ACHN (cell line): Measurements from ENCODE around the gene BHMT.
"Not testable (repeated sequence)": the region's sequence is repeated elsewhere in the genome, so short reads cannot be mapped to it uniquely, and the experiment has no call there.

Experiments used
- DNase-seq: peaks from one replicate; pipeline ENCODE4 v3.0.0-alpha.2; 2015
- in situ Hi-C: cut with HindIII; loops from 2 replicates; pipeline ENCODE4 v1.10.0; 2017; ENCODE audit warnings: low sequenced_read_pairs, low pct_ligation_motif_present, low pct_unique_long_range_greater_than_20kb

The BHMT gene

DNA sequence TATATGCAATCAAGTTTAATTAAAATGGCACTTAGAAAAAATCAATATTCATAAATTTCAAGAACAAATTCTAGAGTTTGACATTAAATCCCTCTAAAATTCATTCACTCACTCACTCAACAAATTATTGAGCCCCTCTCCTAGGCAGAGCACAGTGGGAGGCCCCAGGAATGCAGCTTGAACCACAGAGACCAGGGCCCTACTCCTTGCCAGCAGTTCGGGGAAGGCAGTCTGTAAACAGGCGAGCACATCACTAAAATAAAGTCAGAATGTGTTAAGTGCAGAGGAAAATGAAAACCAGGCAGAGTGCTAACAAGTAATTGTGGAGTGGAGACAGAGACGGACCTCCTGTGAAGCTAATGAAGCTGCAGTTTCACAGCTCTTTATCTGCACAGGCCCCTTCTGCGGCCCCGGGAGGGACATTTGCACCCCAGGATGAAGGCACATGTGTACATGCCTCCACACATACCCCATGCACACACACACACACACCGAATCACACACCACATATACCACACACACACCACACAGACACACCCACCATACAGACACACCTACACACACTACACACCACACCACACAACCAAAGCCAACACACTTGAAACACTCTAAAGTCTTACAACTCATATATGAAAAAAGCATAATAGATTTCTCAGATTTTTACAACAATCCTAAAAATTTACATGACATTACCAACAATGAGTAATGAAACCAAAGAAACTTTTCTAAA lies 40.5 kb downstream of the BHMT start:
- in situ Hi-C loops, result no loop called here
- no peak for DNase-seq

DNA sequence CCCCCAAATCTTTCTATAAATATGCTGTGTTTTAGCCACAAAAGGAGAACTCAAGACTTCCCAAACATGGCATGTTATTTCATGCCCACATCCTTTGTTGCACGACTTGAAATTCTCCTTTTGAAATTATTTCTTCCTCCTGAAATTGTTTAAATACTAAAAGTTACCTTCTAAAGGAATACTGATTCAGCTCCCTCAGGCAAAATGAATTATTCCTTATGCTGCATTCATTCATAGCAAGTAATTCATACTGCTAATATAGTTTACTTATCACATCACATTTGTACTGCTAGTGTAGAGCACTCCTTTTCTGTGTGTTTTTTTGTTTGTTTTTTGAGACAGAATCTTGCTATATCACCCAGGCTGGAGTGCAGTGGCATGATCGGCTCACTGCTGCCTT lies 45.7 kb downstream of the BHMT start:
- in situ Hi-C loops, result no loop called here

DNA sequence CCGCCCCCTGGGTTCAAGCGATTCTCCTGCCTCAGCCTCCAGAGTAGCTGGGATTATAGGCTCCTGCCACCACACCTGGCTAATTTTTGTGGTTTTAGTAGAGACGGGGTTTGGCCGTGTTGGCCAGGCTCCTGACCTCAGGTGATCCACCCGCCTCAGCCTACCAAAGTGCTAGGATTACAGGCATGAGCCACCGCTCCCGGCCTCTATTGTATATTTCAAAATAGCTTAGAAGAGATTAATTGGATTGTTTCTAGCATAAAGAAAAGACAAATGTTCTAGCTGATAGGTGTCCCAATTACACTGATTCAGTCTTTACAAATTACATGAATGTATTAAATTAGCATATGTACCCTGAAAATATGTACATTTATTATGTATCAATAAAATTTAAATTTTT lies 50.0 kb downstream of the BHMT start:
- DNase-seq, in situ Hi-C loops: not testable (repeated sequence)

More for the DNA sequence above, 45.7 kb downstream of the BHMT start:
- DNase-seq, result no peak

DNA sequence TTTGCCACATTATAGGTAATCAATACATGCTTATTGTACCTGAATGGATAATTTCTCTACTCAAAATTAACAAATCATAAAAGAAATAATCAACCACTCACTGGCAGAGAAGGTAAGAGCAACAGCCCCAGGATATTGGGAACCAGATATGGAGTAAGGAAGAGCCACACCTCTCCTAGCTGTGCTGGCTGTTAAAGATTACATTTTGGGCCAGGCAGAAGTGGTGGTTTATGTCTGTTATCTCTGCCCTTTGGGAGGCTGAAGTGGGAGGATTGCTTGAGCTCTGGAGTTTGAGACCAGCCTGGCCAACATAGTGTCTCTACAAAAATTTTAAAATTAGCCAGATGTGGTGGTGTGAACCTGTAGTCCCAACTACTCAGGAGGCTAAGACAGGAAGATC lies 56.4 kb downstream of the BHMT start:
- no peak for DNase-seq
- in situ Hi-C loops, result no loop called here

DNA sequence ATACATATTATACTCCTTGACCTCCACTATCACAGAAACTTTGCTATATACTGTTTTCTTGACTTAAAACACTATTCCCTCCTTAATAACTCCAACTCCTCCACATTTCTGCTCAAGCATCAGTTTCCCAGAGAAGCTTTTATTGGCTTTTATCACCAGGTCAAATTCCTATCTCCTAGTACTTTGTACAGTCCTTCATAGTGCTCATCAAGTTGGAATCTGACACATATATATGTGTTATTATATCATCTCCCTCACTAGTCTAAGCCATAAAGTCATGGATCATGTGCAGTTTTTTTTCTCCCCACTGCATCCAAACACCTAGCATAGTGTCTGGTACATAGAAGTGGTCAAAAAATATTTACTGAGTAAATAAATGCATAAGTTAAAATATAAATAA lies 59.1 kb downstream of the BHMT start:
- in situ Hi-C loops, result no loop called here

DNA sequence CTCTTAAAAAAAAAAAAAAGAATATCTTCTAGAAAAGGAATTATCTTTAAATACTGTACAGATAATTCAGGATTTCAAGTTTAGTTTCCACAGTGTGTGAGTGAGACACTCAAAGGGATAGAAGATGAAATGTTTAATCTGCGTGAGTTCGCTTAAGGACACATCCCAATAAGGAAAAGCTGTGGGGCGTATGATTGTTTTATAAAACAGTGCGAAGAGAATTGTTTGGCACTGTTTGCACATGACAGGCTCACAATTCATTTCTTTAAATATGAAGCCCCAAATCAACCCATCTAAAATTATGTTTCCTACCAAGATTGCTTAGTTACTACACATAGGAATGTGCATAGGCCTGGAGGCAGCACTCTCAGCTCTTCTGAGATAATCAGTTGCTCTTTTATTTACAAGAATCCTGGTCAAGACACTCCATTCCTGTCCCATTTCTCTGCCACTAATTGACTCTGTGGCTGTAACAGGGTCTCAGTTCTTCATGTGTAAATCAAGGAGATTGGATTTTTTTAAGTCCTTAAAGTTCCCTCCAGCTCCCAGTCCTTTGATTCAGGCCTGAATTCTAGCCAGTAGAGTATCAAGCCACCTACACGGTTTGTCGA lies 60.1 kb downstream of the BHMT start:
- in situ Hi-C loops, result no loop called here

More for the DNA sequence above, 59.1 kb downstream of the BHMT start:
- no peak for DNase-seq

DNA sequence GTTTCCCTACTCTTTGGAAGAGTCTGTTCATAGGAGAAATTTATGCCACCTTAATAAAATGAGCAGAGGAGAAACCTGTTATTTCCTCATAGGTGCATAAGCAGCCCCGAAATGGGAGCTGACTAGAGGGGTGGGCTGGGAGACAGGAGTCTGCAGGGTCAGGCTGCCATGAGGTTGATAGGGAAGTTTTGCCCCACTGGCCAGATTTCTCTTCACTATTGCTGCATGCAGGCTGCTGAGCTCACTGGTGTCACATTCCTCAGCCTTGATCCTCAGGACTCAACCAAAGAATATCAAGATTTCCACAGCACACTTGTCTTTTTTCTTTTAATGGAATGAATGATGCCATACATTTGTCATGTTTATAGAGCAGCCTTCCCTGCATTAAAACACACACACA lies 60.7 kb downstream of the BHMT start:
- in situ Hi-C loops, result no loop called here
- DNase-seq, result no peak

More for the DNA sequence above, 60.1 kb downstream of the BHMT start:
- DNase-seq, result no peak

DNA sequence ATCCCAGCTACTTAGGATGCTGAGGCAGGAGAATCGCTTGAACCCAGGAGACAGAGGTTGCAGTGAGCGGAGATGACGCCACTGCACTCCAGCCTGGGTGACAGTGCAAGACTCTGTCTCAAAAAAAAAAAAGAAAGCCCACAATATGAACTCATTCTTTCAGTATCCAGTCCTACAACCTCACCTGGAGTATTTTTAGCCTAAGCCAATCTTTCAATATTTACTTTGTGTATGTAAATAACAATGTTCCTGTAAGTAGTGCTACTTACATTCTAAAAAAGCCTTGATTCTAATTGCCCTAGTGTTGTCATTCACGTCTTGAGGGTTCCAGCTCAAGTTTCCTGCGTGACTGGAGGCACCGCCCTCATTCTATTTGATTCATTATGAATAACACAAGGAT lies 62.0 kb downstream of the BHMT start:
- no peak for DNase-seq
- in situ Hi-C loops, result no loop called here

DNA sequence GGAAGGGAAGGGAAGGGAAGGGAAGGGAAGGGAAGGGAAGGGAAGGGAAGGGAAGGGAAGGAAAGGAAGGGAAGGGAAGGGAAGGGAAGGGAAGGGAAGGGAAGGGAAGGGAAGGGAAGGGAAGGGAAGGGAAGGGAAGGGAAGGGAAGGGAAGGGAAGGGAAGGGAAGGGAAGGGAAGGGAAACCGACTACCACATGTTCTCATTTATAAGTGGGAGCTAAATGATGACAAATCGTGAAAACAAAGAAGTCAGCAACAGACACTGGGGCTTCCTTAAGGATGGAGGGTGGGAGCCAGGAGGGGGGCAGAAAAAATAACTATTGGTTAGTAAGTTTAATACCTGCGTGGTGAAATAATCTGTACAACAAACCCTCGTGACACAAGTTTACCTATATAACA lies 68.8 kb downstream of the BHMT start:
- in situ Hi-C loops, DNase-seq: not testable (repeated sequence)

DNA sequence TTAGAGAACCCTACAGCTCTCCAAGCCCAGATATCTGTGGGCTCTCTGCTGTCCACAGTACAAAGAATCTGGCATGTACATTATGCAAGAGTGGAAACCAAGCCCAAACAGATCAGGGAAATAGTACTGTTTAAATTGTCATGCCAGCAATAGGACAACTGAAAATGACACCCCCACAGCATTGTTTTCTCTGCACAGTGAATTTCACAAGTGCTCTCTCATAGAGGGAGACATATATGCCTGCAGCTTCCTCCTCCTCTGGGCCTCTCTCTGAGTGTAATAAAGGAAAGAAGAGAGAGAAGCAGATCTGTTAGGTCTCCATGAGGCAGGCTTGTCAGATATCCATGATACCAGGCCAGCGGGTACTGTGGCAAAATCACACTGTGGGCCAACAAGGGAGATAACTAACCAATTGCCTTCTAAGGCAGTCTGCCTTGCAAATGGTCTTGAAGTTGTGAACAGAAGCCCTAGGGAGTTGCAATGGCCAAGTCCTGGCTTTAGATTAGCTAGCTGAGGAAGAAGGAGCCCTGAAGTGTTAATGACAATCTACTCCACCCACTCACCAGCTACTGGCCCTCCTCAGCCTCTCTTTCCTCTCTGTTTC lies 69.9 kb downstream of the BHMT start:
- in situ Hi-C loops, result no loop called here
- no peak for DNase-seq
